ENCODE results near the gene TFCP2. TPM values are rescaled to one million over a fixed set of nuclear protein-coding genes. Genes with fewer than 3 reads are reported as not detected.

The TFCP2 gene
- polyA plus RNA-seq, 3 donors = 7.1 to 25.4 (median 14.2) TPM

DNA sequence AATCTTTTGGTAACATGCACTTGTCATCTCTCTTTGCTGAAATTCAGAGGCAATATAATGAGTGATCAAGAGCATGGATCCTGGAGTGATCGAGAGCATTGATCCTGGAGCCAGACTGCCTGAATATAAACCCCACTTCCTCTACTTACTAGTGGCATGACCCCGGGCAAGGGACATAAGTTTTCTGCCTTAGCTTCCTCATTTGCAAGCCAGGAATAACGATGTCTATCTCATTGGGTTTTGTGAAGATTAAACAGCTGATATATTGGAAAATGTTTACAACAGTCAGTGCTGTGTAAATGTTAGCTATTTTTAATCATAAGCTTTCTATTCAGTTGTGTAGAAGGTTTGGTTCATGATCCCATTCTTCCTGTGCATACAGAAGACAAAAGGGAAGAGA, 87.2 kb downstream of the TFCP2 start:
- Mint-ChIP-seq H3K27ac (peak overlapping the region in 2 of 7 donors; percentile 11 to 40), H3K36me3 (peaks cover 12 to 20% of the 10 kb centered on the region in 2 donors)
- intact Hi-C loops (cut with micrococcal nuclease) = loop anchor here (10.0 kb wide), 2 partner anchors 159 to 321 kb away; partner anchors contain the start of gene ATF1 (in 1 of the 2)

DNA sequence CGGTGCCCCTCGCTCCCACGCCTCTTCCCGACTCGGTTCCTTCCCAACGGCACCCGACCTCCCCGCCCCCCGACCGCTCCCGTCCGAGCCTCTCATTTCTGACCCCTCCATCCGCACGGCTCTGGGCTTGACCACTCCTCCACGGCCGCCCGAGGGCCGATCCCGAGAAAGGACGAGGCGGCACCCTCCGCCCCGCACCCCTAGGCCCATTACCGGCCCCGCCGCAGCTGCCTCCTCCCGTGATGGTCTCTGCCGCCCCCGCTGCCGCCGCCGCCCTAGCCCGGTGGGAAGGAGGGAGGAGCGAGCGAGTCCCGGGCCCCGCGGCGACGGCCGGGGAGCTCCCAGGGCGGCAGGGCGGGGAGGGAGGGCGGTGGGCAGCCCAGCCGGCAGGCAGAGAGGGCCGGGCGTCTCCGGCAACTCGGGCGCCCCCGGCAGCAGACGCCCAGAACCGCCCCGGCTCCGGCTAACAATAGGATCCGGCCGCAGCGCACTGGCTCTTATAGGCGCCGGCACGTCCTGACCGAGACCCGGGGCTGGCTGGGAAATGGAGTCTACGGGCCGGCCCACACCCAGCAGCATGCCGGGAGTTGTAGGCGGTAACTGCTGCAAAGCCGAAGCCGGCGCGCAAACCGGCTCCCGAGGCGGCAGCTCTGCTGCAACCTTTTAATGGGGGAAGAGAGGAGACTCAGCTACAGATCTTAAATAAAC, 89.7 kb downstream of the TFCP2 start, which contains the start of gene CSRNP2:
Gene CSRNP2, minus strand, starts transcription at position 471 of the 708 bp plus-strand sequence. CDS start 7,035 bp downstream, outside the sequence.
- intact Hi-C loops (cut with micrococcal nuclease) = loop anchor here (10.0 kb wide), 2 partner anchors 162 to 318 kb away; partner anchors contain the start of gene ATF1 (in 1 of the 2)
- Mint-ChIP-seq H3K4me3 (peak within 1 kb of the TSS; percentile 98 to 100), H3K36me3 (peaks cover 13% of the 10 kb centered on the region in 2 donors), H3K9me3 (peaks cover 0 to 3% (median 0%) of the 10 kb centered on the region in 7 donors), H3K4me1 (peaks cover 33% of the 10 kb centered on the region), H3K27ac (peak within 1 kb of the TSS; percentile 45 to 90 (median 82)), H3K27me3 (ENCODE audit: low read depth in 3 of 3) (no peaks in the 10 kb centered on the region)
- Histone ChIP-seq H3K9ac (ENCODE audit: insufficient read depth, low read length, poor library complexity, severe bottlenecking) (peak within 1 kb of the TSS; percentile 93), H4K20me1 (ENCODE audit: insufficient read depth, low read length) (peaks cover 7% of the 10 kb centered on the region), H3K4me3 (replicated peaks in 1 of 3; ENCODE audit: low read depth in 2 of 3, low read length in 3 of 3) (peak within 1 kb of the TSS; percentile 72 to 97 (median 74)), H3K27me3 (ENCODE audit: control insufficient read depth in 2 of 2, insufficient read depth in 2 of 2, low read length in 2 of 2) (no peaks in the 10 kb centered on the region), H3K27ac (ENCODE audit: low read depth in 1 of 2, low read length in 2 of 2) (peak within 1 kb of the TSS in 1 of 2 donors; percentile 74), H3K9me3 (replicated peaks in 1 of 2; ENCODE audit: control insufficient read depth in 1 of 2, insufficient read depth in 1 of 2, low read length in 2 of 2) (no peaks in the 10 kb centered on the region), H3K79me2 (ENCODE audit: insufficient read depth, low read length) (peaks cover 16% of the 10 kb centered on the region), H3K4me1 (ENCODE audit: control insufficient read depth in 1 of 2, insufficient read depth in 2 of 2, low read length in 2 of 2) (peaks cover 26 to 38% of the 10 kb centered on the region in 2 donors), H3K4me2 (replicated peaks; ENCODE audit: extremely low read depth, low read length, poor library complexity, severe bottlenecking) (peak within 1 kb of the TSS; percentile 99), H3K36me3 (replicated peaks in 1 of 2; ENCODE audit: control insufficient read depth in 1 of 2, insufficient read depth in 2 of 2, low read length in 2 of 2) (no peaks in the 10 kb centered on the region), H2AFZ (ENCODE audit: insufficient read depth, low read depth, low read length, poor library complexity, severe bottlenecking) (peak within 1 kb of the TSS; percentile 94)
- peak; percentile 90 to 92 (median 91) for DNase-seq
- TF ChIP-seq, protein P1, sequence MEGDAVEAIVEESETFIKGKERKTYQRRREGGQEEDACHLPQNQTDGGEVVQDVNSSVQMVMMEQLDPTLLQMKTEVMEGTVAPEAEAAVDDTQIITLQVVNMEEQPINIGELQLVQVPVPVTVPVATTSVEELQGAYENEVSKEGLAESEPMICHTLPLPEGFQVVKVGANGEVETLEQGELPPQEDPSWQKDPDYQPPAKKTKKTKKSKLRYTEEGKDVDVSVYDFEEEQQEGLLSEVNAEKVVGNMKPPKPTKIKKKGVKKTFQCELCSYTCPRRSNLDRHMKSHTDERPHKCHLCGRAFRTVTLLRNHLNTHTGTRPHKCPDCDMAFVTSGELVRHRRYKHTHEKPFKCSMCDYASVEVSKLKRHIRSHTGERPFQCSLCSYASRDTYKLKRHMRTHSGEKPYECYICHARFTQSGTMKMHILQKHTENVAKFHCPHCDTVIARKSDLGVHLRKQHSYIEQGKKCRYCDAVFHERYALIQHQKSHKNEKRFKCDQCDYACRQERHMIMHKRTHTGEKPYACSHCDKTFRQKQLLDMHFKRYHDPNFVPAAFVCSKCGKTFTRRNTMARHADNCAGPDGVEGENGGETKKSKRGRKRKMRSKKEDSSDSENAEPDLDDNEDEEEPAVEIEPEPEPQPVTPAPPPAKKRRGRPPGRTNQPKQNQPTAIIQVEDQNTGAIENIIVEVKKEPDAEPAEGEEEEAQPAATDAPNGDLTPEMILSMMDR (IDR thresholded peaks at IDR 0.05) = peak; percentile 9
- WGBS (ENCODE audit: insufficient coverage) = under 1% methylated on average over 63 of the region's 74 CpGs

More for the DNA sequence above, 87.2 kb downstream of the TFCP2 start:
- DNase-seq = peak; percentile 6 to 39 (median 26)
- Mint-ChIP-seq H3K4me3 (no peak overlapping the region), H3K9me3 (no peaks in the 10 kb centered on the region), H3K4me1 (peaks cover 33% of the 10 kb centered on the region), H3K27me3 (ENCODE audit: low read depth in 3 of 3) (no peaks in the 10 kb centered on the region)
- no peaks in the 10 kb centered on the region for H3K9me3 ChIP-seq (replicated peaks in 1 of 2; ENCODE audit: control insufficient read depth in 1 of 2, insufficient read depth in 1 of 2, low read length in 2 of 2)
- H3K9ac ChIP-seq (ENCODE audit: insufficient read depth, low read length, poor library complexity, severe bottlenecking) = no peak overlapping the region
- TF ChIP-seq, protein P1 (IDR thresholded peaks at IDR 0.05) = no peak
- WGBS (ENCODE audit: insufficient coverage) = no CpG with 5 or more reads among the region's 3 CpGs
- H3K79me2 ChIP-seq (ENCODE audit: insufficient read depth, low read length) = peaks cover 16% of the 10 kb centered on the region
- H4K20me1 ChIP-seq (ENCODE audit: insufficient read depth, low read length) = peaks cover 2% of the 10 kb centered on the region
- peaks cover 0 to 6% of the 10 kb centered on the region in 2 donors for H3K36me3 ChIP-seq (replicated peaks in 1 of 2; ENCODE audit: control insufficient read depth in 1 of 2, insufficient read depth in 2 of 2, low read length in 2 of 2)
- H3K27me3 ChIP-seq (ENCODE audit: control insufficient read depth in 2 of 2, insufficient read depth in 2 of 2, low read length in 2 of 2) = no peaks in the 10 kb centered on the region
- H2AFZ ChIP-seq (ENCODE audit: insufficient read depth, low read depth, low read length, poor library complexity, severe bottlenecking) = no peak overlapping the region
- peak overlapping the region in 1 of 2 donors; percentile 0 for H3K27ac ChIP-seq (ENCODE audit: low read depth in 1 of 2, low read length in 2 of 2)
- peaks cover 26 to 38% of the 10 kb centered on the region in 2 donors for H3K4me1 ChIP-seq (ENCODE audit: control insufficient read depth in 1 of 2, insufficient read depth in 2 of 2, low read length in 2 of 2)
- no peak overlapping the region for H3K4me2 ChIP-seq (replicated peaks; ENCODE audit: extremely low read depth, low read length, poor library complexity, severe bottlenecking)
- no peak overlapping the region for H3K4me3 ChIP-seq (replicated peaks in 1 of 3; ENCODE audit: low read depth in 2 of 3, low read length in 3 of 3)
